ENCODE results near the gene ALG8. TPM values are rescaled to one million over a fixed set of nuclear protein-coding genes. Genes with fewer than 3 reads are reported as not detected.
"Not testable (repeated sequence)": the region's sequence is repeated elsewhere in the genome, so short reads cannot be mapped to it uniquely, and the experiment has no call there.

ALG8 gene
- total RNA-seq, 1 donor from 2014 or later: 12.6 TPM

- ATAC-seq (no peak), DNase-seq (no peak)
- intact Hi-C loops (cut with micrococcal nuclease): no loop called here
Measured at GRCh38 chr11:78110830-78111229, 28.6 kb downstream of the ALG8 start.

- no peak for ATAC-seq
- intact Hi-C loops (cut with micrococcal nuclease): no loop called here
- no peak for DNase-seq
Measured at GRCh38 chr11:78110351-78110750, 29.1 kb downstream of the ALG8 start.

GRCh38 chr11:78109081-78110015 is 30.1 kb downstream of the ALG8 start:
- DNase-seq (no peak), ATAC-seq (no peak)
- intact Hi-C loops (cut with micrococcal nuclease): no loop called here

- DNase-seq (no peak), ATAC-seq (no peak)
- intact Hi-C loops (cut with micrococcal nuclease): no loop called here
Measured at GRCh38 chr11:78100676-78101472, 38.6 kb downstream of the ALG8 start.

- no peak for DNase-seq
- ATAC-seq: peak; percentile 24
- intact Hi-C loops (cut with micrococcal nuclease): no loop called here
Measured at GRCh38 chr11:78100261-78100660, 39.2 kb downstream of the ALG8 start.

GRCh38 chr11:78099666-78100065 is 39.8 kb downstream of the ALG8 start:
- intact Hi-C loops (cut with micrococcal nuclease): no loop called here
- DNase-seq (no peak), ATAC-seq (no peak)

GRCh38 chr11:78097666-78098385 is 41.6 kb downstream of the ALG8 start:
- DNase-seq (no peak), ATAC-seq (no peak)
- intact Hi-C loops (cut with micrococcal nuclease): no loop called here

- ATAC-seq (no peak), DNase-seq (no peak)
- intact Hi-C loops (cut with micrococcal nuclease): no loop called here
Measured at GRCh38 chr11:78094250-78094649, 45.2 kb downstream of the ALG8 start.

GRCh38 chr11:78086521-78087074 is 52.8 kb downstream of the ALG8 start:
- intact Hi-C loops (cut with micrococcal nuclease); DNase-seq; ATAC-seq: not testable (repeated sequence)

- intact Hi-C loops (cut with micrococcal nuclease): no loop called here
- no peak for ATAC-seq
- DNase-seq: no peak
Measured at GRCh38 chr11:78085972-78086371, 53.5 kb downstream of the ALG8 start.

GRCh38 chr11:78084506-78084905 is 54.9 kb downstream of the ALG8 start:
- ATAC-seq; intact Hi-C loops (cut with micrococcal nuclease); DNase-seq: not testable (repeated sequence)

GRCh38 chr11:78083021-78083420 is 56.4 kb downstream of the ALG8 start:
- intact Hi-C loops (cut with micrococcal nuclease): no loop called here
- no peak for ATAC-seq
- DNase-seq: no peak

- intact Hi-C loops (cut with micrococcal nuclease): no loop called here
- DNase-seq: no peak
- ATAC-seq: no peak
Measured at GRCh38 chr11:78082146-78082545, 57.3 kb downstream of the ALG8 start.

GRCh38 chr11:78081583-78081982 is 57.8 kb downstream of the ALG8 start:
- DNase-seq (no peak), ATAC-seq (no peak)
- intact Hi-C loops (cut with micrococcal nuclease): no loop called here

- no peak for ATAC-seq
Measured at GRCh38 chr11:78080818-78081495, 58.5 kb downstream of the ALG8 start.

GRCh38 chr11:78080084-78080817 is 59.2 kb downstream of the ALG8 start:
- DNase-seq: no peak
- no peak for ATAC-seq
- intact Hi-C loops (cut with micrococcal nuclease): no loop called here

More at GRCh38 chr11:78080818-78081495, 58.5 kb downstream of the ALG8 start:
- intact Hi-C loops (cut with micrococcal nuclease): no loop called here
- no peak for DNase-seq

GRCh38 chr11:78079232-78080083 is 60.0 kb downstream of the ALG8 start, which contains the start of gene NDUFC2:
Gene NDUFC2, minus strand, starts transcription at chr11:78079862. Its CDS starts 118 bp downstream, at chr11:78079744.
- ATAC-seq (peak; percentile 96), DNase-seq (peak; percentile 90)
- intact Hi-C loops (cut with micrococcal nuclease): no loop called here
